Retina (tissue), 1 donor: ENCODE measurements around the gene CFAP54.
A peak's percentile ranks its signal among the peaks of the same experiment; 100 is the strongest.

ENCODE experiments used
- DNase-seq: peaks from one replicate; pipeline ENCODE4 v3.0.0-alpha.2; 2016

The CFAP54 gene

DNA sequence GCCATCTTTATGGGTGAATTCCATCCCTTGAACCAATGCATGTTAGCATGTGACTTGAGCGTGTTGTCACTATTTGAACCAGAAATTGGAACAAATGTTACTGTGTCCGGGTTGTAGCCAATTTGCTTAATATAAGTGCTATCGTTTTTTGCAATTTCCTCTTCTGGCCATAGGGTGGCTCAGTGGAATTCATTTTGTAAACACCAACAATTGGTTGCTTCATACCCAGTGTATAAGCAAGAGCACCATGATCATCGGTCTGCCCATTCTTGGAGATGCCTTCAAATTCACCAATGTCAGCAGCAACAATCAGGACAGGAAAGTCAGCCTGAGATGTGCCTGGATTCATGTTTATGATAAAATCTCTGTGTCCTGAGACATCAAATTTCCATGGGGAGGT is 412.7 kb downstream of the CFAP54 start:
- no peak for DNase-seq

DNA sequence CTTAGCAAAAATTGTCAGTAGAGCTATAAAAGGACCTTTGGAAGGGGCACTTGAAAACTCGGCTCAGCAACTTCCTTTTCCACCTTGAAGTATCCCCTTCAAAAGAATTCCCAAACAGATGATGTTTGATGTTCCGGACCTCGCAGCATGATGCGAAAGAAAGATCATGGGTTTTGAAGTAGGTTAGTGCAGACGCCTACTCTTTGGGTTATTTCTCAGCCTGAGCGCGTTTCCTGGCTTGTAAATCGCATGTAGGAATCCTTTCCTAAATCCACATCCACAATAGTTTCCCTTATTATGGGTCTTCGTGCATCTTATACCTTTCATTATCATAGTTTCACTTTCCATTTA is 417.1 kb downstream of the CFAP54 start:
- DNase-seq = no peak

DNA sequence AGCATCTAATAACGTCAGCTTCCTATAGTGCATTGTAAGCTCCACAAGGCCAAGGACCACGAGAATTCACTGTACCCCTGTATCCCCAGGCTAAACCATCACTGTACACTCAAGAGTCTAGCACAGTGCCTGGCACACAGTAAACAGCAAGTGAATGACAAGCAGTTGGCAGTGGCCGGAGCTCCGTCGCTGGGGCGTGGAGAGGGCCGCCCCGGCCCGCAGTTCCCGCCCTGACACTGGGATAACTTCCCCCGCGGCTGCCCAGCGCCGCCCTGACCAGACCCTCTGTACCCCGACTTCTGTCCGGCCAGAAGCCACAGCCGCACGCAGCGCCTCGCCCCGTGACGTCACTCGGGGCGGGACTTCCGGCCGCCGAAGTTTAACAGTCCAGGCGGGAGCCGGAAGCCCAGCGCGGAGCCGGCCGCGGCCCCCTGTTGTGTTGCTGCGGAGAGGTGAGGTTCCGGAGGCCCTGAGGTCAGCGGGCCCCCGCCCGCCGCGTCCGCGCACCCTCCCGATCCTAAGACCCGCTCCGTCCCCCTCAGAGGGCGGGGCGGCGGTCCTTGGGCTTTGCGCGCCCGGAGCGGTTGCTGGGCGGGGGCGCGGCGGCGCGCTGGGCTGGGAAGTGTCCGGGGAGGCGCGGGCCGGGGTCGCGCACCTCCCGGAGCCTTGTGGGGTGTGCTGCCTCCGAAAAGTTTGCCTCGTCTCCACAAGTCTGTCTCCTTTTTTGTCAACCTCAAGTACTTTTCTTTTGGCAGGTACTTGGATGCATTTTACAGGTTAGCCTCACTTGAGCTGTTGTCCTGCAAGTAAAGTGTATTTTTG is 417.7 kb downstream of the CFAP54 start, which contains the start of gene NEDD1:
NEDD1 (plus strand) TSS at position 409 of the 822 bp plus-strand sequence. CDS start 2,503 bp downstream, outside the sequence.
- DNase-seq = peak; percentile 96

DNA sequence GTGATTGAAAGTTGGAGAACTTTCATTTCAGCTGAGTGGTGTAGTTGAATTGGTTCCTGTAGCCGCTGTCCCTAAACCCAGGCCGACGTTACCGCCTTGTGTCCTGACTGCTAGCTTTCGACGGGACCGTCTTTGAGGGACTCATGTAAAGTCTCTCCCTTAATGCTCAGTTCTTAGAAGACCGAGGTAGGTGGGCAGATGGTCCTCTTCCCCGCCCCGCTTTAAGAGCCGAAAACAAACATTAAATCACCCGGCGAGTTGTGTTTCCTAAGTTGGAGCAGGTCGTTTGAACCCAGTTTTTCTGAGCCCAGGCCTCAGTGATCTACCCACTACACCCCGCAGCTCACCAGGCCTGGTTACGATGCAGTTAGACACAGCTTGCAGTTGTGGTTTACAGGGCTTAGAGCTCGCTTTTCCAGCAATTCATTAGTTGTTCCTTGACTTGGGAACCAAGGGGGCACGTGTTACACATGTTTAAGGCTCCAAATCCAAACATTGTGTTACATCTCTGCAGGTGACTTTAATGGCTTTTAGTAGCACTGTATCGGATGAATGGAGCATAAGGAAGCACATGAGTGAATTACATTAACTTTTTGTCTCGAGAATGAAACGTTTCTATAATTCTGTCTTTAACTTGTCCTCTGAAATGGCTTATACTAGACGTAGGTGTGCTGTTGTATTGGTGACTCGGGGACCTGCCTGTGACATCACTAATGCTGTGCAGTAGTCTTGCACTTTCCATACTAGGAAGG is 418.5 kb downstream of the CFAP54 start:
- peak; percentile 76 for DNase-seq

DNA sequence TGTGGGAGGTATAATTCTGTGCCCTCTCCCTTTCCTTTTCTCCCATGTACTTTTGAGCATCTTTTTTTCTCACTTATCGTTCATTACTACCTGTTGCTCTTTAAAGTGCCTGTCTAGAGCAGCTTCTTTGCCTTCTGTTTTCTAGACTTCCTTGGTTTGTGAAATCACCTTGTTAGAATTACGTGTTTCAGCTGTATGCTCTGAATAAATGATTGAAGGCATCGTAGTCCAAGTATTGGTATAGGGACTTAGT is 419.0 kb downstream of the CFAP54 start:
- no peak for DNase-seq

DNA sequence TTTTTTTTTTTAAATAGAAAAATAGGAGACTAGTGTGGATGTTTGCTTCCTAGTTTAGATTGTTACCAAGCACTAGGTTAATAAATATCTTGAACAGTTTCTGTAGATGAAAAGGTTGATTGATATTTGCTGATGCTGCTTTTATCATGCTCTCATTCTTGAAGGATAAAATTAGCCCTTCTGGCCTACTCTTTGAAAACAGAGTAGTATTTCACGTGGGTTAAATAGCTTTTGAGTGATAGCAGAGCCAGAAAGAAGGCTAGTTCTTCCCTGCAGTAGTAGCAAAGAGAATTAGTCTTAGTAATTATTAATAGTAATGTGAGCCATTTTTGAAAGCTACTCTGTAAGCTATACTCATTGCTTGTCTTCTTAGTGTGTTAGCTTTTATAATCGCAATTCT is 422.9 kb downstream of the CFAP54 start:
- DNase-seq = no peak

DNA sequence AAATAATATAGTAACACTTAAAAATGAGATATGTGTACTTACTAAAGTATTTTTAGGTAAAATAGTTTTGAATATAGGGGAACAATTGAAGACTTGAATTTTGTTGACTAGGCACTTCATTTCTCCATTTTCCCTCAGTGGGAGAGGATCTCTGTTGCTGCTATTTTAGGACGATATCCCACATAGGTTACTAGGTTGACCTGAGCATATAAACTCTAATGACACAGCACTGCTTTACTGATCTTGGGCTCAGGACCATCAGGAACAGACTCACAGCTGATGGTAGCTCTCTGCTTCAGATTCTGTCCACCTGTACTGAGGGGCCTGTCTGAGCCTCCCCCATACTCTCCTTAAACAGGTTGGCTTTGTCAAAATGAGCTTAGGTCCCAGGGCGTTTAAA is 423.6 kb downstream of the CFAP54 start:
- DNase-seq = no peak

DNA sequence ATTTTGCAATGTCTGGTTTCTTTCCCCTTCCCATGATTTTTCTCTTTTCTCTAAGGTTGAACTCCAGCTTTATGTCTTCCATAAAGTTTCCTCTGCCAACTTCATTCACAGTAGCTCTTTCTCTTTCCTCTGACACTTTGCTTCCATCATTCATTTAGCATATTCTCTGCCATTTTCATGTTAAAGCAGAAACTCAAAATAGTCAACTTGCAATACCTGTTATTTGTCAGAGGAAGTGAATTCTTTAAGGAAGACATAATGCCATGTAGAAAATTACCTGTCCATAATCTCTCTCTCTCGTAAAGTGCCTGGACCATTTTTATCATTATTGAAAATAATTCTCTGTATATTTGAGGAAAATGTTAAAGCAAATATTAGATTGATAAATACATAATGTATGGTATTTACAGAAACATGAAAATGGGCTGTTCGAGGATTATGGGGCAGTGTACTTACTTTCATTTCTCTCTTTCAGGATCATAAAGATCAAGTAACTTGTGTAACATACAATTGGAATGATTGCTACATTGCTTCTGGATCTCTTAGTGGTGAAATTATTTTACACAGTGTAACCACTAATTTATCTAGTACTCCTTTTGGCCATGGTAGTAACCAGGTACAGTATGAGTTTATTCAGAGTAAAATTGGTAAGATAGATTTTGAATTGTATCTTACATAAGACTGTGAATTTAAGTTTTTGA is 430.3 kb downstream of the CFAP54 start:
- DNase-seq = no peak
